ENCODE results near the gene ACTG1. TPM values are rescaled to one million over a fixed set of nuclear protein-coding genes. Genes with fewer than 3 reads are reported as not detected.

ACTG1 gene
- total RNA-seq, 4 donors from 2014 or later = 972 to 1,850 (median 1,126) TPM

DNA sequence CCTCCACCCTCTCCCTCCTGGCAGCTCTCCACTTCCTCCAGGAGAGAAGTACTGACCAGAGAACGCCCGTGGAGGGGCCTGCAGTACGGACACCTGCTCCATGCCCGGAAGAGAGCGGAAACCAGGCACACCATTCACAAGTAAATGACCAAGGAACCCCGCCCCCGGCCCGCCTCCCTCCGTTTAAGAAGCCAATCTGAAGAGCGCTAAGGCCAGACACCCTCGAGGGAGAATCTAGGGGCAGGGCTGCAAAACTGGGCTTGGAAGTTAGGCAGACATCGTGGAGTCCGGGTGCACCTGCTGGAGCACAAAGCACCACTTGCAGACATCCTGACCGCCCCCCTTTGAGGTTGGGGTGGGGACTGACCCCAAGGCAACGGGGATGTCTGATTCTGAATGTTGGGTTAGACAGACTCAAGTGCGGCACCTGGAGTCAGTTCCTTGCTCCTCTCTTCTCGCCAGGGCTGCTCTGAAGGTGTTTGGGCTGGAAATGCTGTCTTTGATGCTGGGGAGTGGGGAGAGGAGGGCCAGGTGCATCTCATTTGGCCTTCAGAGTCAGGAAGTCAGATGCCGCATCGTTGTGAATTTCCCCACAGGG lies 40.5 kb upstream of the ACTG1 start:
- DNase-seq (ENCODE audit: extremely low spot score) = peak; percentile 97
- peaks cover 24 to 40% (median 35%) of the 10 kb centered on the region in 4 donors for H3K4me1 ChIP-seq
- peak overlapping the region; percentile 72 to 88 (median 82) for H3K27ac ChIP-seq (replicated peaks in 1 of 4)
- WGBS = 0% methylated on average over 12 of the region's 19 CpGs
- TF ChIP-seq, protein P1, sequence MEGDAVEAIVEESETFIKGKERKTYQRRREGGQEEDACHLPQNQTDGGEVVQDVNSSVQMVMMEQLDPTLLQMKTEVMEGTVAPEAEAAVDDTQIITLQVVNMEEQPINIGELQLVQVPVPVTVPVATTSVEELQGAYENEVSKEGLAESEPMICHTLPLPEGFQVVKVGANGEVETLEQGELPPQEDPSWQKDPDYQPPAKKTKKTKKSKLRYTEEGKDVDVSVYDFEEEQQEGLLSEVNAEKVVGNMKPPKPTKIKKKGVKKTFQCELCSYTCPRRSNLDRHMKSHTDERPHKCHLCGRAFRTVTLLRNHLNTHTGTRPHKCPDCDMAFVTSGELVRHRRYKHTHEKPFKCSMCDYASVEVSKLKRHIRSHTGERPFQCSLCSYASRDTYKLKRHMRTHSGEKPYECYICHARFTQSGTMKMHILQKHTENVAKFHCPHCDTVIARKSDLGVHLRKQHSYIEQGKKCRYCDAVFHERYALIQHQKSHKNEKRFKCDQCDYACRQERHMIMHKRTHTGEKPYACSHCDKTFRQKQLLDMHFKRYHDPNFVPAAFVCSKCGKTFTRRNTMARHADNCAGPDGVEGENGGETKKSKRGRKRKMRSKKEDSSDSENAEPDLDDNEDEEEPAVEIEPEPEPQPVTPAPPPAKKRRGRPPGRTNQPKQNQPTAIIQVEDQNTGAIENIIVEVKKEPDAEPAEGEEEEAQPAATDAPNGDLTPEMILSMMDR (IDR thresholded peaks at IDR 0.05) = no peak
- TF ChIP-seq EP300 (IDR thresholded peaks at IDR 0.05) (no peak), POLR2AphosphoS5 (IDR thresholded peaks at IDR 0.05) (no peak), POLR2A (IDR thresholded peaks at IDR 0.05; ENCODE audit: low read depth) (no peak)
- peak overlapping the region; percentile 70 to 92 (median 80) for H3K4me3 ChIP-seq
- H3K27me3 ChIP-seq = no peaks in the 10 kb centered on the region
- H3K36me3 ChIP-seq = peaks cover 24 to 51% (median 46%) of the 10 kb centered on the region in 4 donors
- intact Hi-C loops (cut with DNase I) = loop anchor here (5.0 kb wide), 1 partner anchor 36 kb away; no protein-coding TSS in a partner anchor
- H3K9me3 ChIP-seq = no peaks in the 10 kb centered on the region

- H3K4me3 ChIP-seq = peak within 1 kb of the TSS; percentile 70 to 92 (median 80)
- TF ChIP-seq, protein P1 (IDR thresholded peaks at IDR 0.05) = peak in 1 of 3 experiments; percentile 12
- TF ChIP-seq POLR2A (IDR thresholded peaks at IDR 0.05; ENCODE audit: low read depth) (peak; percentile 42), EP300 (IDR thresholded peaks at IDR 0.05) (no peak), POLR2AphosphoS5 (IDR thresholded peaks at IDR 0.05) (peak; percentile 78 to 79)
- no peak for DNase-seq (ENCODE audit: extremely low spot score)
- H3K4me1 ChIP-seq = peaks cover 24 to 40% (median 35%) of the 10 kb centered on the region in 4 donors
- intact Hi-C loops (cut with DNase I) = loop anchor here (5.0 kb wide), 1 partner anchor 35 kb away; no protein-coding TSS in a partner anchor
- peak within 1 kb of the TSS; percentile 72 to 88 (median 82) for H3K27ac ChIP-seq (replicated peaks in 1 of 4)
- H3K36me3 ChIP-seq = peaks cover 27 to 51% (median 46%) of the 10 kb centered on the region in 4 donors
- H3K27me3 ChIP-seq = no peaks in the 10 kb centered on the region
- H3K9me3 ChIP-seq = no peaks in the 10 kb centered on the region
- WGBS = 20% methylated on average over 1 of the region's 85 CpGs
These were observed 39.8 kb upstream of the ACTG1 start, which contains the start of gene FAAP100 for GRCh38 chr17:81552244-81553017. FAAP100 (minus strand) TSS chr17:81552353; CDS start chr17:81552330, 23 bp downstream.

DNA sequence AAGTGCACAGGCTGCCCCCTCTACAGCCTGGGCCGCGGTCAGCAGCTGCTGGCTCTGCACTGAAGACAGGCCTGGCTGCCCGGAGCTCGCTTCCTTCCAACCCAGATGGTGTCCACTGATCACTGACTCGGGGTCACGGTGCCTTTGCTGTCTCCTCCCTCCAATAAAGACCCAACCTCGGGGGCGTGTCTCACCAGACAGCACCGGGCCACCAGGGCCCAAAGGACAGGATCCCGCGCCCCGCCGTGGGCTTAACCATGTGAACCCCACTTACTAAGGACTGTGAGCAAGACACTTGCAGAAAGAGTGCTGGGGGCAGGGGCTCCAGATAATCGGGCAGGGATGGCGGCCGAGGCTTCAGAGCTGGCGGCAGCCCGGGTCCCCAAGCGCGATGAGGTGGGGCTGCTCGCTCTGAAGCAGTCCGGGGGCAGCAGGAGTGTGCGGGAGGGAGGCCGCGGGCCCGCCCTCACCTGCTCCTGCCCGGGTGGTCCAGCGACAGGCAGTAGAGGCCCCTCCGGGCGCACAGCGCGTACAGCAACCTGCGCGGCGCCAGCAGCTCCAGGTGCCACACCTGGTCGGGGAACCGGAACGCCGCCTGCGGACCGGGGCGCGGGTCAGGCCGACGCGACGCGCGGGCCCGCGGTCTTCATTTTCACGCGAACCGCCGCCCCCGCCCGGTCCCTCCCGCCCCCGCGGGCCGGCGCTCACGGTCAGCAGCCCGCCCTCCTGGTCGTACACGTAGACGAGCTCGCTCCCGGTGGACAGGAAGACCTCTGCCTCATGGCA lies 39.1 kb upstream of the ACTG1 start:
- WGBS = 2% methylated on average over 9 of the region's 69 CpGs
- no peaks in the 10 kb centered on the region for H3K9me3 ChIP-seq
- H3K4me1 ChIP-seq = peaks cover 24 to 40% (median 33%) of the 10 kb centered on the region in 4 donors
- no peaks in the 10 kb centered on the region for H3K27me3 ChIP-seq
- no peak for DNase-seq (ENCODE audit: extremely low spot score)
- H3K36me3 ChIP-seq = peaks cover 30 to 51% (median 47%) of the 10 kb centered on the region in 4 donors
- peak overlapping the region; percentile 70 to 92 (median 80) for H3K4me3 ChIP-seq
- TF ChIP-seq POLR2AphosphoS5 (IDR thresholded peaks at IDR 0.05) = no peak
- TF ChIP-seq, protein P1 (IDR thresholded peaks at IDR 0.05) = peak in 1 of 3 experiments; percentile 2
- intact Hi-C loops (cut with DNase I) = loop anchor here (5.0 kb wide), 1 partner anchor 34 kb away; no protein-coding TSS in a partner anchor
- peak overlapping the region; percentile 72 to 88 (median 82) for H3K27ac ChIP-seq (replicated peaks in 1 of 4)

- peak overlapping the region in 2 of 4 donors; percentile 82 to 88 for H3K27ac ChIP-seq (replicated peaks in 1 of 4)
- H3K4me1 ChIP-seq = peaks cover 23 to 40% (median 31%) of the 10 kb centered on the region in 4 donors
- H3K9me3 ChIP-seq = no peaks in the 10 kb centered on the region
- peaks cover 32 to 51% (median 49%) of the 10 kb centered on the region in 4 donors for H3K36me3 ChIP-seq
- TF ChIP-seq POLR2A (IDR thresholded peaks at IDR 0.05; ENCODE audit: low read depth) = no peak
- TF ChIP-seq, protein P1 (IDR thresholded peaks at IDR 0.05) = no peak
- TF ChIP-seq POLR2AphosphoS5 (IDR thresholded peaks at IDR 0.05) = no peak
- no peak for TF ChIP-seq EP300 (IDR thresholded peaks at IDR 0.05)
- WGBS = 89% methylated on average over 21 of the region's 27 CpGs
- DNase-seq (ENCODE audit: extremely low spot score) = no peak
- H3K4me3 ChIP-seq = peak overlapping the region; percentile 70 to 92 (median 80)
- intact Hi-C loops (cut with DNase I) = loop anchor here (5.0 kb wide), 1 partner anchor 34 kb away; no protein-coding TSS in a partner anchor
- H3K27me3 ChIP-seq = no peaks in the 10 kb centered on the region
These were observed 38.3 kb upstream of the ACTG1 start for GRCh38 chr17:81550830-81551457.

All from esophagus muscularis mucosa (tissue), 4 donors.